ENCODE measurements around the gene ANK2. TPM values are rescaled to one million over a fixed set of nuclear protein-coding genes. Genes with fewer than 3 reads are reported as not detected.

The ANK2 gene
- total RNA-seq, 1 donor from 2014 or later = 11.1 TPM

- H3K36me3 Mint-ChIP-seq (ENCODE audit: insufficient read depth) = no peaks in the 10 kb centered on the region
- peaks cover 47% of the 10 kb centered on the region for H3K4me1 Mint-ChIP-seq (ENCODE audit: low read depth)
- peak overlapping the region; percentile 86 for H3K27ac Mint-ChIP-seq
- TF ChIP-seq CTCF (IDR thresholded peaks at IDR 0.05; ENCODE audit: unreplicated experiment) = no peak
- H3K4me3 Mint-ChIP-seq (ENCODE audit: low read depth) = peak overlapping the region; percentile 45
- no peak for DNase-seq (ENCODE audit: low spot score, unreplicated experiment)
- H3K9me3 Mint-ChIP-seq (ENCODE audit: low read depth) = peaks cover 11% of the 10 kb centered on the region
- no peaks in the 10 kb centered on the region for H3K27me3 Mint-ChIP-seq
Measured at GRCh38 chr4:113146876-113147358, 97.5 kb downstream of the ANK2 start.

- Mint-ChIP-seq H3K27ac (no peak overlapping the region), H3K36me3 (ENCODE audit: insufficient read depth) (no peaks in the 10 kb centered on the region), H3K4me1 (ENCODE audit: low read depth) (peaks cover 41% of the 10 kb centered on the region), H3K9me3 (ENCODE audit: low read depth) (peaks cover 11% of the 10 kb centered on the region), H3K27me3 (no peaks in the 10 kb centered on the region), H3K4me3 (ENCODE audit: low read depth) (no peak overlapping the region)
- no peak for DNase-seq (ENCODE audit: low spot score, unreplicated experiment)
- no peak for TF ChIP-seq CTCF (IDR thresholded peaks at IDR 0.05; ENCODE audit: unreplicated experiment)
Measured at GRCh38 chr4:113147498-113148111, 98.2 kb downstream of the ANK2 start.

GRCh38 chr4:113148925-113149324 lies 99.5 kb downstream of the ANK2 start:
- H3K9me3 Mint-ChIP-seq (ENCODE audit: low read depth) = peaks cover 11% of the 10 kb centered on the region
- peaks cover 36% of the 10 kb centered on the region for H3K4me1 Mint-ChIP-seq (ENCODE audit: low read depth)
- no peak overlapping the region for H3K4me3 Mint-ChIP-seq (ENCODE audit: low read depth)
- TF ChIP-seq CTCF (IDR thresholded peaks at IDR 0.05; ENCODE audit: unreplicated experiment) = no peak
- DNase-seq (ENCODE audit: low spot score, unreplicated experiment) = no peak
- no peak overlapping the region for H3K27ac Mint-ChIP-seq
- no peaks in the 10 kb centered on the region for H3K36me3 Mint-ChIP-seq (ENCODE audit: insufficient read depth)
- no peaks in the 10 kb centered on the region for H3K27me3 Mint-ChIP-seq

GRCh38 chr4:113153529-113154101 lies 104.2 kb downstream of the ANK2 start:
- H3K27ac Mint-ChIP-seq = no peak overlapping the region
- H3K4me1 Mint-ChIP-seq (ENCODE audit: low read depth) = peaks cover 6% of the 10 kb centered on the region
- no peak overlapping the region for H3K4me3 Mint-ChIP-seq (ENCODE audit: low read depth)
- TF ChIP-seq CTCF (IDR thresholded peaks at IDR 0.05; ENCODE audit: unreplicated experiment) = no peak
- peaks cover 9% of the 10 kb centered on the region for H3K9me3 Mint-ChIP-seq (ENCODE audit: low read depth)
- H3K36me3 Mint-ChIP-seq (ENCODE audit: insufficient read depth) = no peaks in the 10 kb centered on the region
- no peak for DNase-seq (ENCODE audit: low spot score, unreplicated experiment)
- no peaks in the 10 kb centered on the region for H3K27me3 Mint-ChIP-seq

- no peak for TF ChIP-seq CTCF (IDR thresholded peaks at IDR 0.05; ENCODE audit: unreplicated experiment)
- Mint-ChIP-seq H3K4me3 (ENCODE audit: low read depth) (no peak overlapping the region), H3K27ac (no peak overlapping the region), H3K27me3 (no peaks in the 10 kb centered on the region), H3K4me1 (ENCODE audit: low read depth) (peaks cover 2% of the 10 kb centered on the region), H3K9me3 (ENCODE audit: low read depth) (peaks cover 3% of the 10 kb centered on the region), H3K36me3 (ENCODE audit: insufficient read depth) (no peaks in the 10 kb centered on the region)
- no peak for DNase-seq (ENCODE audit: low spot score, unreplicated experiment)
Measured at GRCh38 chr4:113154281-113154680, 104.8 kb downstream of the ANK2 start.
